Measurements from ENCODE around the gene DBNDD1. TPM values are rescaled to one million over a fixed set of nuclear protein-coding genes. Genes with fewer than 3 reads are reported as not detected.

The DBNDD1 gene
- total RNA-seq, 1 experiment from 2014 or later, result 60.2 TPM

DNA sequence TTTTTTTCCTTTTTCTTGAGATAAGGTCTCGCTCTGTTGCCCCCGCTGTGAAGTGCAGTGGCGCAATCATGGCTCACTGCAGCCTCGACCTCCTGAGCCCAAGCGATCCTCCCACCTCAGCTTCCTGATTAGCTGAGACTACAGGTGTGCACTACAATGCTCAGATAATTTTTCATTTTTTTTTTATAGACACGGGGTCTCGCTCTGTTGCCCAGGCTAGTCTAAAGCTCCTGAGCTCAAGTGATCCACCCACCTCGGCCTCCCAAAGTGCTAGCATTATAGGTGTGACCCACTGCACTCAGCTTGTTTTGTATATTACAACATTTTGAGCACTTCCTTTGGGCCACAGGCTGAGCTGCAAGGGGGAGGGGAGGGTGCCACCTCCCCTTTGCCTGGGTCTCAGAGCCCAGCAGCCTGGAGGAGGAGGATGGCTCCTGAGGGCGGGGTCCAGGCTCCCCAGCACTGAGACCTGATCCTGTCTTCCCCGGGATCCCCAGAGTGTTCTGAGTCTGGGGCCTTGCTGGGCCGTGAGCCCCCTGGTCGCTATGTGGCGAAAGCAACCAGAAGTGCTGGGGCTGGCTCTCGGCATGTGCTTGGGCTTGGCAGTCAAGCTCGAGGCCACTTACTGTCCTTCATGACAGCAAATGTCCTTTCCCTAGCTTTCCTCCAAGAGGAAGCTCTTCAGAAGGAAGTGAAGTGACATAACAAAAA, 62.6 kb downstream of the DBNDD1 start:
- Histone ChIP-seq H3K36me3 (ENCODE audit: control insufficient read depth in 1 of 2, insufficient read depth in 2 of 2, low read length in 2 of 2) (peaks cover 17 to 33% of the 10 kb centered on the region in 2 experiments; a peak in 3 of 4 replicates), H2AFZ (ENCODE audit: low read depth, low read length, poor library complexity, severe bottlenecking) (no peak overlapping the region), H4K20me1 (ENCODE audit: insufficient read depth) (no peaks in the 10 kb centered on the region), H3K9ac (ENCODE audit: low read length) (no peak overlapping the region), H3K9me3 (ENCODE audit: control insufficient read depth in 1 of 2, insufficient read depth in 1 of 2, low read depth in 1 of 2, low read length in 2 of 2) (no peaks in the 10 kb centered on the region), H3K79me2 (ENCODE audit: insufficient read depth, low read length) (peaks cover 23% of the 10 kb centered on the region), H3K27me3 (ENCODE audit: insufficient read depth, low read length) (no peaks in the 10 kb centered on the region), H3K9me2 (ENCODE audit: insufficient read depth) (no peaks in the 10 kb centered on the region), H3K4me2 (ENCODE audit: low read length) (no peak overlapping the region), H3K27ac (ENCODE audit: low read depth, low read length) (no peak overlapping the region; the same call in 1 of the 2 replicates), H3K4me1 (ENCODE audit: control insufficient read depth in 1 of 2, insufficient read depth in 2 of 2, low read length in 2 of 2) (no peaks in the 10 kb centered on the region), H3K4me3 (replicated peaks in 1 of 2; ENCODE audit: low read depth in 1 of 2, low read length in 2 of 2) (no peak overlapping the region)
- CTCF ChIA-PET, result no interaction called here
- RAD21 ChIA-PET (ENCODE audit: low non-redundant PET in 1 of 2, low total read pairs in 2 of 2, uncharacterized antibody in 2 of 2, unreplicated experiment in 2 of 2), result no interaction called here
- BruUV-seq (replicated peaks), result no TSS peak
- intact Hi-C loops (cut with micrococcal nuclease), result no loop called here
- POLR2A ChIA-PET, result no interaction called here
- ATAC-seq, result no peak
- DNase-seq (ENCODE audit: low read depth, low spot score), result no peak
- TF ChIP-seq RAD21 (IDR thresholded peaks at IDR 0.05; ENCODE audit: low read depth), result no peak
- no peak for TF ChIP-seq FOSL1 (IDR thresholded peaks at IDR 0.05; ENCODE audit: low read depth)
- TF ChIP-seq ELF1 (IDR thresholded peaks at IDR 0.05; ENCODE audit: borderline replicate concordance, low read depth), result no peak
- TF ChIP-seq POLR2A (IDR thresholded peaks at IDR 0.05; ENCODE audit: borderline replicate concordance, extremely low read depth, insufficient read depth, insufficient read length), result no peak
- TF ChIP-seq SP1 (IDR thresholded peaks at IDR 0.05; ENCODE audit: low read depth), result no peak
- TF ChIP-seq, protein P1, sequence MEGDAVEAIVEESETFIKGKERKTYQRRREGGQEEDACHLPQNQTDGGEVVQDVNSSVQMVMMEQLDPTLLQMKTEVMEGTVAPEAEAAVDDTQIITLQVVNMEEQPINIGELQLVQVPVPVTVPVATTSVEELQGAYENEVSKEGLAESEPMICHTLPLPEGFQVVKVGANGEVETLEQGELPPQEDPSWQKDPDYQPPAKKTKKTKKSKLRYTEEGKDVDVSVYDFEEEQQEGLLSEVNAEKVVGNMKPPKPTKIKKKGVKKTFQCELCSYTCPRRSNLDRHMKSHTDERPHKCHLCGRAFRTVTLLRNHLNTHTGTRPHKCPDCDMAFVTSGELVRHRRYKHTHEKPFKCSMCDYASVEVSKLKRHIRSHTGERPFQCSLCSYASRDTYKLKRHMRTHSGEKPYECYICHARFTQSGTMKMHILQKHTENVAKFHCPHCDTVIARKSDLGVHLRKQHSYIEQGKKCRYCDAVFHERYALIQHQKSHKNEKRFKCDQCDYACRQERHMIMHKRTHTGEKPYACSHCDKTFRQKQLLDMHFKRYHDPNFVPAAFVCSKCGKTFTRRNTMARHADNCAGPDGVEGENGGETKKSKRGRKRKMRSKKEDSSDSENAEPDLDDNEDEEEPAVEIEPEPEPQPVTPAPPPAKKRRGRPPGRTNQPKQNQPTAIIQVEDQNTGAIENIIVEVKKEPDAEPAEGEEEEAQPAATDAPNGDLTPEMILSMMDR (IDR thresholded peaks at IDR 0.05 in 2 of 3, conservative IDR thresholded peaks at IDR 0.05 in 1 of 3; ENCODE audit: borderline replicate concordance in 1 of 3, insufficient read depth in 1 of 3, low read depth in 2 of 3, low read length in 2 of 3), result no peak
- no peak for TF ChIP-seq ZNF274 (IDR thresholded peaks at IDR 0.05; ENCODE audit: low read depth, low read length)
- no peak for TF ChIP-seq EZH2 (IDR thresholded peaks at IDR 0.05)
- no peak for TF ChIP-seq YY1 (IDR thresholded peaks at IDR 0.05; ENCODE audit: extremely low read depth, insufficient replicate concordance, low read depth, low read length)
- no peak for TF ChIP-seq POLR2AphosphoS5 (IDR thresholded peaks at IDR 0.05; ENCODE audit: low read depth, low read length)
- TF ChIP-seq CBX3 (IDR thresholded peaks at IDR 0.05; ENCODE audit: low read depth), result no peak
- TF ChIP-seq SRF (IDR thresholded peaks at IDR 0.05; ENCODE audit: low read depth), result no peak
- TF ChIP-seq CEBPB (IDR thresholded peaks at IDR 0.05; ENCODE audit: low read depth), result no peak
- TF ChIP-seq, protein P2, sequence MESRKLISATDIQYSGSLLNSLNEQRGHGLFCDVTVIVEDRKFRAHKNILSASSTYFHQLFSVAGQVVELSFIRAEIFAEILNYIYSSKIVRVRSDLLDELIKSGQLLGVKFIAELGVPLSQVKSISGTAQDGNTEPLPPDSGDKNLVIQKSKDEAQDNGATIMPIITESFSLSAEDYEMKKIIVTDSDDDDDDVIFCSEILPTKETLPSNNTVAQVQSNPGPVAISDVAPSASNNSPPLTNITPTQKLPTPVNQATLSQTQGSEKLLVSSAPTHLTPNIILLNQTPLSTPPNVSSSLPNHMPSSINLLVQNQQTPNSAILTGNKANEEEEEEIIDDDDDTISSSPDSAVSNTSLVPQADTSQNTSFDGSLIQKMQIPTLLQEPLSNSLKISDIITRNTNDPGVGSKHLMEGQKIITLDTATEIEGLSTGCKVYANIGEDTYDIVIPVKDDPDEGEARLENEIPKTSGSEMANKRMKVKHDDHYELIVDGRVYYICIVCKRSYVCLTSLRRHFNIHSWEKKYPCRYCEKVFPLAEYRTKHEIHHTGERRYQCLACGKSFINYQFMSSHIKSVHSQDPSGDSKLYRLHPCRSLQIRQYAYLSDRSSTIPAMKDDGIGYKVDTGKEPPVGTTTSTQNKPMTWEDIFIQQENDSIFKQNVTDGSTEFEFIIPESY (IDR thresholded peaks at IDR 0.05; ENCODE audit: extremely low read depth, insufficient replicate concordance, low read length), result no peak
- TF ChIP-seq ZFX (IDR thresholded peaks at IDR 0.05), result no peak
- TF ChIP-seq TCF7L2 (IDR thresholded peaks at IDR 0.05; ENCODE audit: borderline replicate concordance, extremely low read depth, insufficient read depth, insufficient read length), result no peak
